ENCODE results near the gene ZDHHC6. TPM values are rescaled to one million over a fixed set of nuclear protein-coding genes. Genes with fewer than 3 reads are reported as not detected.

Gene ZDHHC6
- total RNA-seq, 1 experiment from 2014 or later: 88.5 TPM

- TF ChIP-seq, protein P1, sequence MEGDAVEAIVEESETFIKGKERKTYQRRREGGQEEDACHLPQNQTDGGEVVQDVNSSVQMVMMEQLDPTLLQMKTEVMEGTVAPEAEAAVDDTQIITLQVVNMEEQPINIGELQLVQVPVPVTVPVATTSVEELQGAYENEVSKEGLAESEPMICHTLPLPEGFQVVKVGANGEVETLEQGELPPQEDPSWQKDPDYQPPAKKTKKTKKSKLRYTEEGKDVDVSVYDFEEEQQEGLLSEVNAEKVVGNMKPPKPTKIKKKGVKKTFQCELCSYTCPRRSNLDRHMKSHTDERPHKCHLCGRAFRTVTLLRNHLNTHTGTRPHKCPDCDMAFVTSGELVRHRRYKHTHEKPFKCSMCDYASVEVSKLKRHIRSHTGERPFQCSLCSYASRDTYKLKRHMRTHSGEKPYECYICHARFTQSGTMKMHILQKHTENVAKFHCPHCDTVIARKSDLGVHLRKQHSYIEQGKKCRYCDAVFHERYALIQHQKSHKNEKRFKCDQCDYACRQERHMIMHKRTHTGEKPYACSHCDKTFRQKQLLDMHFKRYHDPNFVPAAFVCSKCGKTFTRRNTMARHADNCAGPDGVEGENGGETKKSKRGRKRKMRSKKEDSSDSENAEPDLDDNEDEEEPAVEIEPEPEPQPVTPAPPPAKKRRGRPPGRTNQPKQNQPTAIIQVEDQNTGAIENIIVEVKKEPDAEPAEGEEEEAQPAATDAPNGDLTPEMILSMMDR (IDR thresholded peaks at IDR 0.05 in 2 of 3, conservative IDR thresholded peaks at IDR 0.05 in 1 of 3; ENCODE audit: borderline replicate concordance in 1 of 3, insufficient read depth in 1 of 3, low read depth in 2 of 3, low read length in 2 of 3): no peak
- TF ChIP-seq JUND (IDR thresholded peaks at IDR 0.05): peak; percentile 99
Observed at GRCh38 chr10:112490545-112490944, 43.8 kb upstream of the ZDHHC6 start (continued).

DNA sequence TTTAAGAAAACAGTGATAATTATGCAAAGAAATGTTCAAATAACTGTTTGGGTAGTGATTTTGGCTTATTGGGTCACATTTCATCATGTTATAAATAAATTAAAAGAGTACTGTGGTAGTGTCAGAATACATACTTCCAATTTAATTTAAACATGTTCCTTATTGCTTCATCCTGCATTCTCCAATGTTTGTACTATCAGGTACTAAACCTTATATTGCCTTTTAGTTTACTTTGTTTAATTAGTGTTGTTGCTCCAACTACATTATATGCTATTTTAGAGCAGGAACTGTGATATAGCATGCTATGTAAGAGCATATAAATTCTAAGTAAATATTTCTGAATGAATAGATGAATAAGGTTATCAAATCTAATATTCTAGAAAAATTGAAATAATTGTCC is 41.2 kb upstream of the ZDHHC6 start:
- no peaks in the 10 kb centered on the region for H3K27me3 ChIP-seq (ENCODE audit: insufficient read depth, low read length)
- peaks cover 81% of the 10 kb centered on the region for H3K79me2 ChIP-seq (ENCODE audit: insufficient read depth, low read length)
- H3K36me3 ChIP-seq (ENCODE audit: control insufficient read depth in 1 of 2, insufficient read depth in 2 of 2, low read length in 2 of 2): no peaks in the 10 kb centered on the region
- CTCF ChIA-PET: interaction anchor here (1.4 to 4.5 kb wide), 3 partner anchors 12 to 619 kb away, joined by 3 to 23 read pairs (median 12); no protein-coding TSS in a partner anchor
- no peak overlapping the region for H3K4me3 ChIP-seq (replicated peaks in 1 of 2; ENCODE audit: low read depth in 1 of 2, low read length in 2 of 2)
- H3K9me3 ChIP-seq (ENCODE audit: control insufficient read depth in 1 of 2, insufficient read depth in 1 of 2, low read depth in 1 of 2, low read length in 2 of 2): no peaks in the 10 kb centered on the region
- POLR2A ChIA-PET: interaction anchor here (4.8 to 5.3 kb wide), 2 partner anchors 20 to 37 kb away, joined by 27 to 44 read pairs; no protein-coding TSS in a partner anchor
- TF ChIP-seq EZH2 (IDR thresholded peaks at IDR 0.05) (no peak), CBX3 (IDR thresholded peaks at IDR 0.05; ENCODE audit: low read depth) (no peak), JUND (IDR thresholded peaks at IDR 0.05) (no peak), EGR1 (IDR thresholded peaks at IDR 0.05; ENCODE audit: low read depth) (no peak), RAD21 (IDR thresholded peaks at IDR 0.05; ENCODE audit: low read depth) (no peak), SRF (IDR thresholded peaks at IDR 0.05; ENCODE audit: low read depth) (no peak), FOSL1 (IDR thresholded peaks at IDR 0.05; ENCODE audit: low read depth) (no peak), POLR2AphosphoS5 (IDR thresholded peaks at IDR 0.05; ENCODE audit: low read depth, low read length) (no peak), EZH2phosphoT487 (IDR thresholded peaks at IDR 0.05; ENCODE audit: borderline replicate concordance) (no peak), MAX (IDR thresholded peaks at IDR 0.05) (no peak), TCF7L2 (IDR thresholded peaks at IDR 0.05; ENCODE audit: borderline replicate concordance, extremely low read depth, insufficient read depth, insufficient read length) (no peak)
- TF ChIP-seq, protein P2, sequence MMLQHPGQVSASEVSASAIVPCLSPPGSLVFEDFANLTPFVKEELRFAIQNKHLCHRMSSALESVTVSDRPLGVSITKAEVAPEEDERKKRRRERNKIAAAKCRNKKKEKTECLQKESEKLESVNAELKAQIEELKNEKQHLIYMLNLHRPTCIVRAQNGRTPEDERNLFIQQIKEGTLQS (IDR thresholded peaks at IDR 0.05): no peak
- TF ChIP-seq, protein P1 (IDR thresholded peaks at IDR 0.05 in 2 of 3, conservative IDR thresholded peaks at IDR 0.05 in 1 of 3; ENCODE audit: borderline replicate concordance in 1 of 3, insufficient read depth in 1 of 3, low read depth in 2 of 3, low read length in 2 of 3): no peak
- TF ChIP-seq, protein P3, sequence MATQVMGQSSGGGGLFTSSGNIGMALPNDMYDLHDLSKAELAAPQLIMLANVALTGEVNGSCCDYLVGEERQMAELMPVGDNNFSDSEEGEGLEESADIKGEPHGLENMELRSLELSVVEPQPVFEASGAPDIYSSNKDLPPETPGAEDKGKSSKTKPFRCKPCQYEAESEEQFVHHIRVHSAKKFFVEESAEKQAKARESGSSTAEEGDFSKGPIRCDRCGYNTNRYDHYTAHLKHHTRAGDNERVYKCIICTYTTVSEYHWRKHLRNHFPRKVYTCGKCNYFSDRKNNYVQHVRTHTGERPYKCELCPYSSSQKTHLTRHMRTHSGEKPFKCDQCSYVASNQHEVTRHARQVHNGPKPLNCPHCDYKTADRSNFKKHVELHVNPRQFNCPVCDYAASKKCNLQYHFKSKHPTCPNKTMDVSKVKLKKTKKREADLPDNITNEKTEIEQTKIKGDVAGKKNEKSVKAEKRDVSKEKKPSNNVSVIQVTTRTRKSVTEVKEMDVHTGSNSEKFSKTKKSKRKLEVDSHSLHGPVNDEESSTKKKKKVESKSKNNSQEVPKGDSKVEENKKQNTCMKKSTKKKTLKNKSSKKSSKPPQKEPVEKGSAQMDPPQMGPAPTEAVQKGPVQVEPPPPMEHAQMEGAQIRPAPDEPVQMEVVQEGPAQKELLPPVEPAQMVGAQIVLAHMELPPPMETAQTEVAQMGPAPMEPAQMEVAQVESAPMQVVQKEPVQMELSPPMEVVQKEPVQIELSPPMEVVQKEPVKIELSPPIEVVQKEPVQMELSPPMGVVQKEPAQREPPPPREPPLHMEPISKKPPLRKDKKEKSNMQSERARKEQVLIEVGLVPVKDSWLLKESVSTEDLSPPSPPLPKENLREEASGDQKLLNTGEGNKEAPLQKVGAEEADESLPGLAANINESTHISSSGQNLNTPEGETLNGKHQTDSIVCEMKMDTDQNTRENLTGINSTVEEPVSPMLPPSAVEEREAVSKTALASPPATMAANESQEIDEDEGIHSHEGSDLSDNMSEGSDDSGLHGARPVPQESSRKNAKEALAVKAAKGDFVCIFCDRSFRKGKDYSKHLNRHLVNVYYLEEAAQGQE (IDR thresholded peaks at IDR 0.05; ENCODE audit: low read depth): no peak
- RAD21 ChIA-PET (ENCODE audit: low non-redundant PET in 1 of 2, low total read pairs in 2 of 2, uncharacterized antibody in 2 of 2, unreplicated experiment in 2 of 2): no interaction called here
- DNase-seq (ENCODE audit: low read depth, low spot score): no peak
- intact Hi-C loops (cut with micrococcal nuclease): no loop called here
- no TSS peak for BruUV-seq (replicated peaks)
- H3K27ac ChIP-seq (ENCODE audit: low read depth, low read length): peak overlapping the region; percentile 86; the same call in 1 of the 2 replicates
- H3K9ac ChIP-seq (ENCODE audit: low read length): peak overlapping the region; percentile 4; the same call in 1 of the 2 replicates
- no peaks in the 10 kb centered on the region for H3K9me2 ChIP-seq (ENCODE audit: insufficient read depth)
- H2AFZ ChIP-seq (ENCODE audit: low read depth, low read length, poor library complexity, severe bottlenecking): no peak overlapping the region
- H3K4me2 ChIP-seq (ENCODE audit: low read length): peak overlapping the region; percentile 2; the same call in 1 of the 2 replicates
- no peaks in the 10 kb centered on the region for H4K20me1 ChIP-seq (ENCODE audit: insufficient read depth)
- ATAC-seq: no peak
- H3K4me1 ChIP-seq (ENCODE audit: control insufficient read depth in 1 of 2, insufficient read depth in 2 of 2, low read length in 2 of 2): peaks cover 93 to 99% of the 10 kb centered on the region in 2 experiments

All from HCT116 (cell line).